Stimulated activated CD4-positive, alpha-beta T cell treated with anti-CD3 and anti-CD28 coated beads, Interleukin-12 subunit alpha, Interleukin-12 subunit beta, amount 100 ng/mL, for 48 hours (primary cell): ENCODE measurements around the gene RAPGEF4.
A peak's percentile ranks its signal among the peaks of the same experiment; 100 is the strongest.

Source experiments
- DNase-seq, 3 donors: peaks; one replicate each; pipeline ENCODE4 v3.0.0-alpha.2; 2020; ENCODE audit warnings: low read depth in 2 of 3, low spot score in 1 of 3

Gene RAPGEF4

DNA sequence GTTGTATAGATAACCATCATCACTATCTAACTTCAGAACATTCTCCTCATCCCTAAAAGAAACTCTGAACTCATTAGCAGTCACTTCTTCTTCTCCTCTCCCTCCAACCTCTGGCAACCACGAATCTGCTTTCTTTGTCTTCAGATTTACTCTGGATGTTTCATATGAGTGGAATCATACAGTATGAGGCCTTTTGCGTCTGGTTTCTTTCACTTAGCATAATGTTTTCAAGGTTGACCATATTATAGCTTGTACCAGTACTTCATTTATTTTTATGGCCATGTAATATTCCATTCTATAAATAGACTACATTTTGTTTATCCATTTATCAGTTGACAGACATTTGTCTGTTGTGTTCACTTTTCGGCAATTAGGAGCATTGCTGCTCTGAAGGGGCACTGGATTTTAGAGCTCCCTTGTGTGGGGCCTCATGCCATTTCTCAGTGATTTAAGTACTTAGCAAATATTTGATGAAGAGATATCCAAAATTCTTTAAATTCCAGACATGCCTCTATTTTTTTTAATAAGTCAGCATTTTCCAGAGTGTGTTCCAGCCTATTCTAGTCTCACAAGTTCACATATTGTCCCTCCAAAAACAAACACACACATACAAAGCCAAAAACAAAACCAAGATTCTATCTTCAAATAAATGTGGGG is 317.5 kb downstream of the RAPGEF4 start:
- DNase-seq, result no peak

DNA sequence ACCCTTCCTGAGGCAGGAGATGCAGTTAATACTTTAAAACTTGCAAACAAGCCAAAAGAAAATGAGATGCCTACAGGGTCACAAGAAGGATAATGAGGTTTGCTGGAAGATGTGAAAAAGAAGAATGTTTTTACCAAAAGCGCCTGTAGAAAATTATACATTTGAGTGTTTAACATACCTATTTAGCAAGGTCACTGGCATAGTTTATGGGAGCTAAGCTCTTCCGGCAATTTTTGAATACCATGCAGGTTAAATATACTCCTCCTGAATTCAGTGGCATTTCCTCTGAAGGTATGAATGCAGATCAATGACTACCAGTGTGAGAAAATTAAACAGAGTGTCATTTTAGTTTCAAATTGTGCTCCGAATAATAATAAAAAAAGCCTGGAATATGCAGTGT is 318.8 kb downstream of the RAPGEF4 start:
- DNase-seq, result no peak

DNA sequence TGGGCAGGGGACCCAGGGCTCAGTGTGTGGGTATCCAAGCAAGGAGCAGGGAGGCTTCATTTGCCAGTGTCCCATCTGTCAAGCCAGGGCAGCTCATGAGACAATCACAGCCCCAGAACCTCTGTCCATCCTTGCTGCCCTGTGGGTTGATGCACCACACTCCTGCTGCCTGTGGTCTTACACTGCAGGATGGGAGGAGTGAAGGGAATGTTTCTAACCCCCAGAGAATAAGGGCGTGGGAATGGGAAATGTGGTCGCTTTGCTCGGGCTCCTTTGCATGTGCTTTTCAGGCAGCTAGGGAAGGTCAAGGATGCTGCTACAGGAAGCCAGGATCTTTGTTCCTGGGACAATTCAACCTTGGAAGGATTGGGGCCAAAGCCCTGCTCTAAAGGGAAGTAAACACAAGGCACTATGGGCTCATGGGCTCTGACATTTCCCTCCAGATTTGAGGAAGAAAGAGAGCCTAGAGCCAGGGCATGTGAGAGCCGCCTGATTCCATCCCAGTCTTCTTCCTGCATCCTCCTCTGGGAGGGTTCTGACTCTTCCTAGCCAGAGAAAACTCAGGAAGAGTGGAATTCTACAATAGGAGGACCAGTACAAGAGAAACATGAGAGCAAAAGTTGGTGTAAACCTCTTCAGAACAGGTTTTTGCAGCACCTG is 321.2 kb downstream of the RAPGEF4 start:
- DNase-seq, result no peak

DNA sequence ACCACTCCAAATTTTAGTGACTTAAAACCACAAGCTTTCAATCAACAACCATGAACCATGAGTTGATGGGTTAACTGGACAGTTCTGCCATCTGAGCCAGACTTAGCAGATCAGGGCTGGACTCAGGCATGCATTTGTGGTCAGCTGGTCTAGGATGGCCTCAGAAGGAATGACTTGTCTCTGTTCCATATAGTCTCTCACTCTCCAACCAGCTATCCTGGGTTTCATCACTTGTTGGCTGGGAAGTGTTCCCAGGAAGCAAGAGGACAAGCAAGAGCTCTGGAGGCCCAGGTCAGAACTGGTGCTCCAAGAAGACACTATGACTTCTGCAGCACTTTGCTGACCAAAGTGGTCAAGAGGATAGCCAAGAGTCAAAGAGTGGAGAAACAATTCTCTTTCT is 322.5 kb downstream of the RAPGEF4 start:
- DNase-seq, result no peak

DNA sequence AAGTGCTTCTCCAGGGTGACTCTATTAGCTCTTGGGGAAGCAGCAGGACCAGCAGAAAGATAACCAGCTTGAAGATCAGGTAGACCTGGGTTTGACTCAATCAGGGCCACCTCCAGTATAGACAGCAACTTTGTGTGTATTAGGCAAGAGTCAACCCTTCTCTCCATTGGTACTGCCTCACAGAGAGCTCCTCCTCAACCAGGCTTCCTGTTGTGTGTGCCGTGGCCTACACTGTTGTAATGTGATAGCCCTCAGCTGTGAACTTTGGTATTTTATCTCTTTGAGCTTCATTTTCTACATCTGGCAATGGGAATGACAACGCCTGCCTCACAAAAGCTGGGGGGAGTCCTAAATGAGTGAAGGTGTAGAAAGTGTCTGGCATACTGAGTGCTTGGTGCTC is 323.0 kb downstream of the RAPGEF4 start:
- no peak for DNase-seq

DNA sequence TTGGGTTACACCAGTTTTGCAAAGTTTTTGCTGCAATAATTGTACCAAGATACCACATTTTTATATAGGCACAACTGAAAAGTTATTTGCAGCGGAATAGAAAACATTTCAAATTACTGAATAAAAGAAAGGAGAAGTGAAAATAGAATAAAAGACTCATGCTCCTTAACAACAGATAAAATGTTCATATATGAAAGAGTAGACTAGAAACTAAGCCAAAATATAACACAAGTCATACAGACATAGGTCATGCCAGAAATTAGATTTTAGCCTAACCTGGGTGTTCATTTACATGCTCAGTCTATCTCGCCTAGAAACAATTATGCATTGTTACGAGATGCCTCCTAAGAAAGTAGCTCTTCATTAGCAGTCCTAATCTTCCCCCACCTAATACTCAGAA is 323.6 kb downstream of the RAPGEF4 start:
- DNase-seq, result no peak

DNA sequence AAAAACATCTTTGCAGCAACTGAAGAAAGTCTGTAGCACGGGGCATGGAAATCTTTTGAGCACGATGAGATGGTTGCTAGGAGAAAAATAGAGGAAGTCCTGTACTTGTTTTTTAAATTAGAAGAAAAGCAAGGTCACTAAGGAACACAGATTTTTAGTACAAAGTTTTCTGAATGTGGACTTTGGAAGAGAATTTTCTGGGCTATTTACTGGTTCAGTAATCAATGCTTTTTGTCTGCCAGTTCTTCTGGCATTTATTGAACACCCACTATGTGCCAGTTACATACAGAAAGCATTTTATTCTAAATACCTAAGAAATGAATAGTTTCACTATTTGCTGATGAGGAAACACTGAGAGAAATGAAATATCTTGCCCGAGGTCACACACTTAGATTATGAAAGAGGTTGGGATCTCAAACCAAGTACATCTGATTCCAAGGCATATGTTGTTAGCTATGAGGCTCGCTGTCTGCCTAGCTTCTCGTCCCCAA is 324.4 kb downstream of the RAPGEF4 start:
- no peak for DNase-seq

DNA sequence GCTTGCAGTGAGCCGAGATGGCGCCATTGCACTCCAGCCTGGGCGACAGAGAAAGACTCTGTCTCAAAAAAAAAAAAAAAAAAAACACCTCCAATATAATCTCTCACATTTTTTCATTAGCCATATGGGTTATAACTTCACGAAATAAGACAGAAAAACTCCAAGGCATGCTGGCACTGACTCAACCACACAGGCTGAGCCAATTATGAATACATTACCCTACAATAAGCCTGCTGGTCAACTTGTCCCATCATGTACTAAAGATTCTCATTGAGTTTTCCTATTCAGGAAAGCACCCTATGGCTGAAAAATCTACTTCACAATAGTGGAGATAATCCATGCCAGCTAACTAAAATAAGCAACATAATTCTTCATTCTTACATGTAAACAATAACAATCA is 327.2 kb downstream of the RAPGEF4 start:
- DNase-seq, result no peak

DNA sequence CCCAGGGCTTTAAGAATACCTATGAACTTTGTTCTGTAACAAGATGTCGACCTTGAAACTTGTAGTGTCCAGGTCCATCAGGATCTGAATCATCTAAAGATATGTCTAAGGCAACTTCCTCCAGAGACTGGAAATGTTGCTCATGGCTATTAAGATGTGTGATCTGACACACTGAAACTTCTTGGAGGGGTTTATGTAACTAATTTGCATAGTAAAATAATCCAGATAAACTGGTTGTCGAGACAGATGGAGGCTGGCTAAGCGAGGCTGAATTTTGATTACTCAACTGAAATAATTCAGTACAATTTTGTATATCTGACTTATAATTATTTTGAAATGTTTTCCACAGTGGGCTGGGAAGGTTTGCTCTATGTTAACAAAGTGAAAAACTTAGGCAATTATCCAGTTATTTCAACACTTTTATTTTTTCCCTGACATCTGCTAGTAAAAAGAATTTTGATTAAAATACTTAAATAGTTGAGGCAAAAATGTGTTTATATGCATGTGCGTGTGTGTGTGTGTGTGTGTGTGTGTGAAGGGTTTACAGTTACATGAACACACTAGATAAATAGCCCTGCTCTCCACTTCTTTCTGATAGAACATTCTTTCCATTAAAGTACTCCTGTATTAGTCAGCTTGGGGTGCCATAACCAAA is 328.6 kb downstream of the RAPGEF4 start:
- no peak for DNase-seq

DNA sequence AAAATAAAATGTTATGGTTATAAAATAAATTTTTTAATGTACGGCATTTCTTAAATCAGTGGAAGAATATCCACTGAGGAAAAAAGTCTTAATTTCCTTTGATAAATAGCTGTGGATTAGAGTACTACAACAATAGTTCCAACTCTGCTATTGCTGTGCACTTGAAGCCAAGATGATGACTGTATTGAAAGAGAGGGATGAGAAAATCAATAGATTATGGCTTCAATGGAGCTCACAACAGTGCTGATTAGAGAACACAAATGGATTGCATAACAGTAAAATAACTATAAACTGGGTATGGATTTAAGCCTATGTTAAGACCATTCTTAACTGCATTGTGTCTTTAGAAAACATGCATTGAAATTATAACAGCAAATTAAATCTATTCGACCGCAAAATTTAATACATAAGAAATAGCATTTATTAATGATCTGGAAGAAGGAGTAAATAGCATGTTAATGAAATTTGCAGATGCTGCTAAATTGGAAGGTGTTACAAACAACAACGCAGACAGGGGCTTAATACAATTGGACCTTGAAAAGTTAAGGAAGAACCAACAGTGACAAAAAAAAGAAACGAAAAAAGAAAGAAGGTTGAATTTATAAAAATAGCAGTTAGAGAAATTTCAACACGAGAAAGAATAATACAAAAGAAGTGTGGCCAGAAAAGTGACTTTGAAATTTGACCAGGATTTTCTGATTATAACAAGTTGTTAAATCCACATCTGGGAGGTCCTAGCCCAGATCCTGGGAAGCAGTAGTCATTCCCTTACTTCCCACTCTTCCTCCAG is 331.4 kb downstream of the RAPGEF4 start:
- DNase-seq, result no peak

DNA sequence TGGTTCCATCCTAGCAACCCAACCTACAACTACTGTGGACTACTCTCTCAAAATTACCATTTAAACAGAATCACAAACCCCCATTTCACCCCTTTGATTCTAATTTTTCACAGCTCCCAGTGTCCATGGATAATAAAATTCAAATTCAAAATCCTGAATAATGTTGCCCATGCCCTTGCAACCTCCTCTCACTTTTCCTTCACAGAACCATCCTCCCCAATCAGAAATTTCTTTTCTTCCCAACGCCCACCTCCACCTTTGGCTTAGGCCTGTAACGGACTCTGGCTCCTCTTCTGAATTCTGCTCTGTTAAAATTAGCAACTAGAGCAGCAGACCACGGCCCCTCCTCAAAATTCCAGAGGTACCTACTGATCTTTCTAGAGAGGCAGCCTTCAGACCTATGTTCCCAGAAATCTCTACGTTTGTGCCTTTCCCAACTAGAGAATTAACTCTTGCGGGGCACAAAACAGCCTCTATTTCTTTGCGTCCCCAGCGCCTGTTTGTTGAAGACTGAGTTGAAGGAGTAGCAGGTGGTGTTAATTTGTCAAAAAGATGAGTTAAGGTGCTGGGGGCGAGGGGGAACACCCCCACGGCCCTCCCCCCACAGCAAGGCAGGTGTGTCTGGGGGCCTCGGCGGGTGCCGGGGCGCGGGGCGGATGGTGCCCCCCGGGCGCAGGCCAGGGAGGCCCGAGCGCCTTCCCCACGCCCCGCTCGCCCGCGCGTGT is 339.6 kb downstream of the RAPGEF4 start:
- no peak for DNase-seq

DNA sequence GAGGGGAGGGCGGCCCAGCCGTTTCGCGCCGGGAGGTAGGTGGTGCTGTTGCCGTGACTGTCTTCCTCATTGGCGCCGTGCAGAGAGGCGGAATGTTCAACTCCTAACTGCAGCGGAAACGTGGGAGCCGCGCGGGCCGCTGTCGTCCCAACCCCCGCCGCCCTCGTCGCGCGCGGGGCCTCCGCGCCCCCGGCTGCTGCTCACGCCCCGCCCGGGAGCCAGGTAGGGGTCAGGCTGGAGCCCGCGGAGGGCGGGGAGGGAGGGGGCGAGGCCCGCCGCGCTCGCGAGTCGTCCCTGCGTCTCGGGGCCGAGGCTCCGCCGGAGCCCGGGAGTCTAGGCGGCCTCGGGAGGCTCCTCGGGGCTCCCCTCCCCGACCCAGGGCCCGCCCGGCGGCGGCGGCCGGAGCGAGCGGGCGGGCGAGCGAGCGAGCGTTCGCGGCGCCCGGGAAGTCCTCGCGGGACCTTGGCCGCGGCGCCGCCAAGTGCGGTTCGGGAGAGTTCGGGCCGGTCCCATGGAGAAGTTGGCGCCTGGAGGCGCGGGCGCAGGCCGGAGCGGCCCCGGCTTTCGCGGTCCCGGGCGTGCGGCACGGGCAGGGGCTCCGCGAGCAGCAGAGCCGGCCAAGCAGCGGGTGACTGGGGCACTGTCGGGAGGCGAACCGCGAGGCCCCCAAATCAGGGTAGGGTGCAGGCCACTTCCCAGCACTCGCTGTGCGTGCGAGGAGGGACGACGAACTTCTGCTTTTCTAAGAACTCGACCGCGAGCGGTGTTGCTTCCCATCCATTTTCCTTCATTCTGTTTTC is 340.3 kb downstream of the RAPGEF4 start, which contains the start of gene MAP3K20:
TSS of gene MAP3K20 (plus strand) at position 66 of the 800 bp plus-strand sequence. CDS start 15,186 bp downstream, outside the sequence.
- peak in 2 of 3 donors; percentile 26 to 29 for DNase-seq

DNA sequence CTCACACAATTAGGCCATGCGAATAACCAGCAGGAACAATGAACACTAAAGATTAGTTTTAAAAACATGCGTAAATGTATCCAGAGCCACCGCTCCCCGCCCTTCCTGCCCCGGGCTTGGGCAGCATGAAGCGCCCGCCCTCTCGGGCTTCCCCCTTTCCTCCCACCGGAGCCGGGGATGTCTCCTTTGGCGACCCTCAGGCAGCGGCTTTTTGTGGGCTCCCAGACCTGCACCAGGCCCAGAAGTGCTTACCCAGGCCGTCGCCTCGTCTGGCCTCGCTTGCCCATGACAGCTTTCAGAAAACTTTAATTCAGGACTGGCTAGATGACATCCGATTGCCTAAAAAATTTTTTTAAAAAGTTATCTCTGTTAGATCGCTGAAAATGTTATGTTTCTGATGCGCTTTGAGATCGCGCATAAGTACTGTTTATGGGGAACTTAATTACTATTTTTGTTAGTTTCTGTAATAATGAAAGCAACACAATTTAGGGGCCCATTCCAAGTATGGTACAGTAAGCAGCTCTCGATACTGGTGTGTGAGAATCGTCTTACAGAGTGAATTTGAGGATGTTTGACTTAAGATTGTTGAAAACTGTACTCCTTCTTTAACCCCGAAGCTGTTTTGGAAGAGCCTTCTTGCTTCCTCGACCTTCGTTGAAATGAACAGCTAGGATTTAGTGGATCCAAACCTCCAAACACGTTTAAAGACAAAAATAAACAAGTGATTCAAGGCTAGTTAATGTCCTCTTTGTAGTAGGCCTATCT is 341.1 kb downstream of the RAPGEF4 start:
- peak in 1 of 3 donors; percentile 1 for DNase-seq

DNA sequence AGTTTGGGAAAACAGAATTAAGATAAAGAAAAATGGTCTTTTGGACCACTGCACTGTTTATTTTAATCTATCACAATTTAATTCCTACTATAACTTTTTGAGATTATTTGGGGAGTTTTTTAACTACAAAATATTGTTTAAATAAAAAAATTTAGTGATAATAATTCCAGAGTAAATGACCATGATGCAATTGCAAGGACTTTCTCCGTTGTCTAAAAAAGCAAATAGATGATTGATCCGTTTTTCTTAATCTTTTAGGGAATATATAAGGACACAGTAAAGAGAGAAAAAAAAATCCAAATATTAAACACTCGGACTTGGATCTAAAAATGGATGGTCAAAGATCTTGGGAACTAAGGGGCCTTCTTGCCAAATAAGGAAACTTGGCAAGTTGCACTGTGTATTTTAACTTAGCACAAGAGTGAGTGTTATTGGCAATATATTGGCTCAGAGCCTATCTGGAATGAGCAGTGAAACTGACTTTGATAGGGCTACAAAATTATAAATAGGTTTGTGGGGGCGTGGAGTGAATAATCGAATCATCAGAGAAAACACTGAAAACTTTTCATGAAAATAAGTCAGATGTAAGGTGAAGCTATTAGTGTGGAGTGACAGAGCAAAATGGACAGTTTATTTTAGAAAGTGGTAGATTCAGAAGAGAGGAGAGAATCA is 342.0 kb downstream of the RAPGEF4 start:
- DNase-seq, result no peak

DNA sequence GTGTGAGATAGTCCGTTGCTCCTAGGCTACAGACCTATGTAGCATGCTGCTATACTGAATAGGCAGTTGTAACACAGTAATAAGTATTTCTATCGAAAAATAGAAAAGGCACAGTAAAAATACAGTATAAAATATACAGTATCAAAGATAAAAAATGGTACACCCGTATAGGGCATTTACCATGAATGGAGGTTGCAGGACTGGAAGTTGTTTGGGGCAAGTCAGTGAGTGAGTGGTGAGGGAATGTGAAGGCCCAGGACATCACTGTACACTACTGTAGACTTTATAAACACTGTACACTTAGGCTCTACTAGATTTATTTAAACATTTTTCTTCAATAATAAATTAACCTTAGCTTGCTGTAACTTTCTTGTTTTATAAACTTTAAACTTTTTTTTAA is 343.5 kb downstream of the RAPGEF4 start:
- DNase-seq, result no peak

DNA sequence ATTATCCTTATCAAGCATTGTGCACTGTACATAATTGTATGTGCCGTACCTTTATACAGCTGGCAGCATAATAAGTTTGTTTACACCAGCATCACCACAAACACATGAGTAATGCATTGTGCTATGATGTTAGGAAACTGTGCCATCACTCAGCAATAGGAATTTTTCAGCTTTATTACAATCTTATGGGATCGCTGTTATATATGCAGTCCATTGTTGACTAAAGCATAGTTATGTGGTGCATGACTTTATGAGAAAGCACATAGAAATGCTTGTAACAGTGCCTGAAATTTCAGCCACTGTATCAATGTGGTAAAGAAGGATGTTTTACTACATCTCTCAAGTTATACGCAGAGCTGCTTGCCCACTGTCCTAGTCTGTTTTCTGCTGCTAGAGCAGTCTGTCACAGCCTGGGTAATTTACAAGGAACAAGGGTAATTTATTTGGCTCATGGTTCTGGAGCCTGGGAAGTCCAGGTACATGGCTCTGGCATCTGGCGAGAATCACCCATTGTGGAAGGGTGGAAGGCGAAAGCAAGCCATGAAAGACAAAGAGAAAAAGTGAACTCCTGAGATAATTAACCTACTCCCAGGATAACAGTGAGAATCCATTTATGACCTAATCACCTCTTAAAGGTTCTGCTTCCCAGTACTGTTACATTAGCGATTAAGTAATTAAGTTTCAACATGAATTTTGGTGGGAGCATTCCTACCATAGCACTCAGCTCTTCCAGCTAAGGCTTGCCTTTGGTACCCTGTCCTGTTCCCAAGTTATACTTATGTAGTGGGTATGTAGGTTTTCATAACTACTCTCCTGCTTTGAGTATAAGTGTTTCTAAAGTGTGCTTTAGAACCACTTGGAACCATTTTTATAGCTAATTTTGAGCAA is 344.6 kb downstream of the RAPGEF4 start:
- DNase-seq, result no peak

DNA sequence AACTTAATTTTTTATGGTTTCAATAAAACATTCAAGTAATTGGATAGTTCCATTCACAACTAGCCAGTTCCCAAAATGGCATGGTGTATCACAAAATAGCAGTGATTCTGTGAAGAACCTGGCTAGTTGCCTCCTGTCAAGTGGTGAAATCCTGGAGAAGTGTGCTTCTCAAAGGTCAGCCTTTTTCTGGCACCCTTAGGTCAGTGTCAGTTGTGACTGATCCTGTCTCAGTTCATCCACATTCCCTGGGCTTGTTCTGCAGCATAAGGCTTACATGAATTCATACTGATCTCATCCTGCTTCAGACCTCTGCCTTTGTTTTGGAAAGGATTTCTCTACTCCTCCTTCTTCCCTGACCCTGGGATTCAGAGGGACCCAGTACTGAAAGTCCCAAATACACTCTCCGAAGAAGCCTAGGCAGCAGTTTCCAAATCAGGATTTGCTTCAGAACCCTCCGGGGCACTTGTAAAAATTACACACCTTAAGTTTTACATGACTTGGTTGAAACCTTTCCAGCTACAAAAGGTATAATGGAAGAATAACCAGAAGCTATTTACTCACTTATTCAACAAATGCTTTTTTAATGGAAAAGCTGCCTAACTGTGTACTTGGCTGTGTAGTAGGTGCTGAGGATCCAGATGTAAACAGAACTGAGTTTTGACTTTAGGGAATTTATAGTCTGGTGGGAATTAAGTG is 351.0 kb downstream of the RAPGEF4 start:
- no peak for DNase-seq
